A549 treated with GW870086 at 1 μM for 4 hours (cell line): Measurements from ENCODE around the gene EFCAB3. TPM values are rescaled to one million over a fixed set of nuclear protein-coding genes. Genes with fewer than 3 reads are reported as not detected.

Experiments used
- total RNA-seq: library from RNA; stranded (reverse); fragments of 200-300 nt; extraction: Qiagen RNA extraction; gene quantifications from 5 replicates; pipeline ENCODE4 v1.2.3, GENCODE V29; 2022; ENCODE audit warnings: low read depth

The EFCAB3 gene
- not detected in 5 replicates for total RNA-seq

GRCh38 chr17:62380253-62380652 is at the start of gene EFCAB3:
TSS of gene EFCAB3 (plus strand) at chr17:62380553. CDS start at chr17:62382980, 2,427 bp downstream.

GRCh38 chr17:62423647-62424461 is 43.5 kb downstream of the EFCAB3 start, which contains the start of gene METTL2A:
TSS of gene METTL2A (plus strand) at chr17:62423897. CDS start at chr17:62423903, 6 bp downstream.

Other genes starting within 250 kb of the EFCAB3 start
- gene METTL2A, start 43.3 kb downstream of the EFCAB3 start, total RNA-seq: 25.5 to 32.4 TPM (median 30.4 TPM) in 5 replicates
- gene TLK2, start 98.3 kb downstream of the EFCAB3 start, total RNA-seq: 29.7 to 35.2 TPM (median 31.5 TPM) in 5 replicates
- gene MRC2, start 247.1 kb downstream of the EFCAB3 start, total RNA-seq: 34.9 to 61.1 TPM (median 55.0 TPM) in 5 replicates